ENCODE measurements around the gene PRKACA. TPM values are rescaled to one million over a fixed set of nuclear protein-coding genes. Genes with fewer than 3 reads are reported as not detected.
A peak's percentile ranks its signal among the peaks of the same experiment; 100 is the strongest.

Gene PRKACA
- total RNA-seq, 1 donor from 2014 or later: 22.2 TPM

- Histone ChIP-seq H2AFZ (replicated peaks) (no peak overlapping the region), H3K4me3 (no peak overlapping the region), H3K4me1 (peaks cover 6% of the 10 kb centered on the region), H3K27me3 (no peaks in the 10 kb centered on the region), H3K4me2 (no peak overlapping the region), H4K20me1 (ENCODE audit: low read depth) (peaks cover 27% of the 10 kb centered on the region), H3K9ac (no peak overlapping the region), H3K36me3 (no peaks in the 10 kb centered on the region), H3K79me2 (ENCODE audit: low read depth) (no peaks in the 10 kb centered on the region), H3F3A (ENCODE audit: low read depth) (peaks cover 34% of the 10 kb centered on the region), H3K9me3 (ENCODE audit: low read depth) (no peaks in the 10 kb centered on the region), H3K27ac (no peak overlapping the region)
- DNase-seq (ENCODE audit: low spot score): no peak
- peaks cover 30% of the 10 kb centered on the region for H3K4me1 Mint-ChIP-seq
- H3K4me3 Mint-ChIP-seq: no peak overlapping the region
- no peaks in the 10 kb centered on the region for H3K9me3 Mint-ChIP-seq
- TF ChIP-seq EZH2phosphoT487 (IDR thresholded peaks at IDR 0.05): no peak
- TF ChIP-seq CTCF (IDR thresholded peaks at IDR 0.05): no peak
- TF ChIP-seq EZH2 (IDR thresholded peaks at IDR 0.05): no peak
- peaks cover 2% of the 10 kb centered on the region for H3K36me3 Mint-ChIP-seq
- no peak overlapping the region for H3K27ac Mint-ChIP-seq
- peaks cover 3% of the 10 kb centered on the region for H3K27me3 Mint-ChIP-seq (ENCODE audit: insufficient read depth, low read depth)
Observed at GRCh38 chr19:14142262-14143190, 25.0 kb upstream of the PRKACA start.

DNA sequence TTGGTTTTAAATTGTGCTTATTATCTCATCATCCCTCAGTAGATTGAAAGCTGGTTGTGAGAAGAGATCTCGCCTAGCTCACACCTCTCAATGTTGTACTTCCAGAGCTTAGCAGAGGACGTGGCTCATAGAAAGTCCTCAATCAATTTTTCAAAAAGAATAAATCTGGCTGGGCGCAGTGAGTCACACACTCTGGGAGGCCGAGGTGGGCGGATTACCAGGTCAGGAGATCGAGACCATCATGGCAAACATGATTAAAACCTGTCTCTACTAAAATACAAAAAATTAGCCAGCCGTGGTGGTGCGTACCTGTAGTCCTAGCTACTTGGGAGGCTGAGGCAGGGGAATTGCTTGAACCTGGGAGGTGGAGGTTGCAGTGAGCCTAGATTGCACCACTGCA is 23.5 kb upstream of the PRKACA start:
- no peak overlapping the region for H2AFZ ChIP-seq (replicated peaks)
- no peak overlapping the region for H3K27ac ChIP-seq
- DNase-seq (ENCODE audit: low spot score): no peak
- H3K9me3 ChIP-seq (ENCODE audit: low read depth): no peaks in the 10 kb centered on the region
- Mint-ChIP-seq H3K27me3 (ENCODE audit: insufficient read depth, low read depth) (peaks cover 3% of the 10 kb centered on the region), H3K9me3 (no peaks in the 10 kb centered on the region), H3K36me3 (peaks cover 2% of the 10 kb centered on the region), H3K4me3 (no peak overlapping the region), H3K27ac (no peak overlapping the region), H3K4me1 (peaks cover 30% of the 10 kb centered on the region)
- H3K36me3 ChIP-seq: no peaks in the 10 kb centered on the region
- H3K27me3 ChIP-seq: no peaks in the 10 kb centered on the region
- no peak overlapping the region for H3K4me3 ChIP-seq
- H3K4me2 ChIP-seq: no peak overlapping the region
- H4K20me1 ChIP-seq (ENCODE audit: low read depth): peaks cover 23% of the 10 kb centered on the region
- no peak overlapping the region for H3K9ac ChIP-seq
- peaks cover 6% of the 10 kb centered on the region for H3K4me1 ChIP-seq
- peaks cover 2% of the 10 kb centered on the region for H3K79me2 ChIP-seq (ENCODE audit: low read depth)
- peaks cover 34% of the 10 kb centered on the region for H3F3A ChIP-seq (ENCODE audit: low read depth)
- TF ChIP-seq CTCF (IDR thresholded peaks at IDR 0.05) (no peak), EZH2phosphoT487 (IDR thresholded peaks at IDR 0.05) (no peak), EZH2 (IDR thresholded peaks at IDR 0.05) (no peak)

DNA sequence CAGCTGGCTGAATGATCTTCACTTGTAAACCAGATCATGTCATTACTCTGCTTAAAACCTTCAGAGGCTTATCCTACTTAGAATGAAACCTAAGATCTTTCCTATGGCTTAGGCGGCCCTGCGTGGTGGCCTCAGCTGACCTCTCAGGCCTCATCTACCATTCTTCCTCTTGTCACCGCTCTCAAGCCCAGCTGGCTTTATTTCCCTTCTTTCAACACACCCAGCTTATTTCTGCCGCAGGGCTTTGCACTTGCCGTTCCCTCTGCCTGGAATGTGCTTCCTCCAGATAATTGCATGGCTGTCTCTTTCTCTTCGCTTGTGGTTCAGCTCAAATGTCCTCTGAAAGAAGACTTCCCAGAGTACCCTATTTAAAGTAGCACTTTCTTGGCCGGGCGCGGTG is 22.4 kb upstream of the PRKACA start:
- Histone ChIP-seq H2AFZ (replicated peaks) (no peak overlapping the region), H3K27ac (no peak overlapping the region), H3K4me1 (peaks cover 13% of the 10 kb centered on the region), H3K36me3 (no peaks in the 10 kb centered on the region), H3K4me3 (no peak overlapping the region), H3K9ac (no peak overlapping the region), H4K20me1 (ENCODE audit: low read depth) (peaks cover 22% of the 10 kb centered on the region), H3K79me2 (ENCODE audit: low read depth) (peaks cover 13% of the 10 kb centered on the region), H3F3A (ENCODE audit: low read depth) (peaks cover 34% of the 10 kb centered on the region), H3K4me2 (no peak overlapping the region), H3K27me3 (no peaks in the 10 kb centered on the region), H3K9me3 (ENCODE audit: low read depth) (no peaks in the 10 kb centered on the region)
- Mint-ChIP-seq H3K9me3 (no peaks in the 10 kb centered on the region), H3K27ac (no peak overlapping the region), H3K4me1 (peaks cover 31% of the 10 kb centered on the region), H3K4me3 (peak overlapping the region; percentile 42), H3K36me3 (peaks cover 2% of the 10 kb centered on the region), H3K27me3 (ENCODE audit: insufficient read depth, low read depth) (peaks cover 8% of the 10 kb centered on the region)
- TF ChIP-seq CTCF (IDR thresholded peaks at IDR 0.05): no peak
- TF ChIP-seq EZH2phosphoT487 (IDR thresholded peaks at IDR 0.05): no peak
- TF ChIP-seq EZH2 (IDR thresholded peaks at IDR 0.05): no peak
- peak; percentile 77 for DNase-seq (ENCODE audit: low spot score)
